ENCODE measurements around the gene CES2.
"Not testable (repeated sequence)": the region's sequence is repeated elsewhere in the genome, so short reads cannot be mapped to it uniquely, and the experiment has no call there.

CES2 gene

GRCh38 chr16:66964049-66964448 is 28.7 kb downstream of the CES2 start:
- no peak overlapping the region for H3K4me3 Mint-ChIP-seq
- no peaks in the 10 kb centered on the region for H3K9me3 Mint-ChIP-seq
- H3K36me3 Mint-ChIP-seq (ENCODE audit: low read depth), result peaks cover 8% of the 10 kb centered on the region
- TF ChIP-seq, protein P1, sequence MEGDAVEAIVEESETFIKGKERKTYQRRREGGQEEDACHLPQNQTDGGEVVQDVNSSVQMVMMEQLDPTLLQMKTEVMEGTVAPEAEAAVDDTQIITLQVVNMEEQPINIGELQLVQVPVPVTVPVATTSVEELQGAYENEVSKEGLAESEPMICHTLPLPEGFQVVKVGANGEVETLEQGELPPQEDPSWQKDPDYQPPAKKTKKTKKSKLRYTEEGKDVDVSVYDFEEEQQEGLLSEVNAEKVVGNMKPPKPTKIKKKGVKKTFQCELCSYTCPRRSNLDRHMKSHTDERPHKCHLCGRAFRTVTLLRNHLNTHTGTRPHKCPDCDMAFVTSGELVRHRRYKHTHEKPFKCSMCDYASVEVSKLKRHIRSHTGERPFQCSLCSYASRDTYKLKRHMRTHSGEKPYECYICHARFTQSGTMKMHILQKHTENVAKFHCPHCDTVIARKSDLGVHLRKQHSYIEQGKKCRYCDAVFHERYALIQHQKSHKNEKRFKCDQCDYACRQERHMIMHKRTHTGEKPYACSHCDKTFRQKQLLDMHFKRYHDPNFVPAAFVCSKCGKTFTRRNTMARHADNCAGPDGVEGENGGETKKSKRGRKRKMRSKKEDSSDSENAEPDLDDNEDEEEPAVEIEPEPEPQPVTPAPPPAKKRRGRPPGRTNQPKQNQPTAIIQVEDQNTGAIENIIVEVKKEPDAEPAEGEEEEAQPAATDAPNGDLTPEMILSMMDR (IDR thresholded peaks at IDR 0.05), result no peak
- H3K27me3 Mint-ChIP-seq (ENCODE audit: low read depth, poor library complexity), result peaks cover 26% of the 10 kb centered on the region
- no peak for DNase-seq
- peaks cover 14% of the 10 kb centered on the region for H3K4me1 Mint-ChIP-seq
- no peak overlapping the region for H3K27ac Mint-ChIP-seq

GRCh38 chr16:66968847-66969246 is 33.5 kb downstream of the CES2 start:
- Mint-ChIP-seq H3K4me1 (peaks cover 7% of the 10 kb centered on the region), H3K27ac (no peak overlapping the region), H3K27me3 (ENCODE audit: low read depth, poor library complexity) (peaks cover 19% of the 10 kb centered on the region), H3K9me3 (no peaks in the 10 kb centered on the region), H3K4me3 (no peak overlapping the region), H3K36me3 (ENCODE audit: low read depth) (peaks cover 8% of the 10 kb centered on the region)
- TF ChIP-seq, protein P1 (IDR thresholded peaks at IDR 0.05), result no peak
- no peak for DNase-seq

DNA sequence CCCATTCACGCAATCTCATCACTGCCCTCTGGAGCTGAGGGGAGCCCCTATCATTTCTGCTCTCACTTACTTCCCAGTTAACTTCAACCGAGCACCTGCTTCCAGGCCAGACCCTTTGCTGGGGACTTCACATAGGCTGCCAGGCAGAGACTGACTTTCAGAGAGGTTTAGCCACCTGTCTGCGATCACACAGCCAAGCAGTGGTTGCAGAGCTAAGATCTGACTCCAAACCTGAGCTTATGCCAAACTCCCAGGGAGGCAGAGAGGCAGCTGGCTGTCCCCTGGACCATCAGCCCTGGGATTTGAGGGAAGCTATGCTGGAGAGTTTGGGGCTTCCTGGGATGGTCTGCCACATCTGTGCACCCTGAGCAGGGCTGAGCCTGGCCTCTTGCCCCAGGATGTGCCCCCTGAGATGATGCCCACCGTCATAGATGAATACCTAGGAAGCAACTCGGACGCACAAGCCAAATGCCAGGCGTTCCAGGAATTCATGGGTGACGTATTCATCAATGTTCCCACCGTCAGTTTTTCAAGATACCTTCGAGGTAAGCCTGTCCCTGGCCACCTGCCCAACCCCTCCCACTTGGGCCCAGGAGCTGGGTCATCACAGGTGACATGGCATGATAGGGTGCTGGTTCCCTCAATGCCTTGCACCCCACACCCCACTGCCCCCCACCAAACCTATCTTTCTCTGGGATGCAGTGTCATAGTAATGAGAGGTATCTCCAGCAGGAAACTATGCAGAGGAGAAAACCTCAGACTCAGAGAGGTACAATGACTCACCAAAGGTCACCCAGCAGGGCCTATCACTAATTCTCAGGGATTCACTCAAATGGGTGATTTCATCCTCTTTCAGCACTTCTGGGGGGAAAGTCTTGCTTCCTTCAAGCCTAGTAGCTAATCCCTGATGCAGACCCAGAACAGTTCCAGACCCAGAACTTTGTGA is 35.7 kb downstream of the CES2 start:
- peaks cover 6% of the 10 kb centered on the region for H3K9me3 Mint-ChIP-seq
- H3K27me3 Mint-ChIP-seq (ENCODE audit: low read depth, poor library complexity), result peaks cover 10% of the 10 kb centered on the region
- H3K4me1 Mint-ChIP-seq, result peaks cover 22% of the 10 kb centered on the region
- TF ChIP-seq, protein P1 (IDR thresholded peaks at IDR 0.05), result no peak
- H3K36me3 Mint-ChIP-seq (ENCODE audit: low read depth), result peaks cover 8% of the 10 kb centered on the region
- no peak overlapping the region for H3K4me3 Mint-ChIP-seq
- no peak for DNase-seq
- no peak overlapping the region for H3K27ac Mint-ChIP-seq

DNA sequence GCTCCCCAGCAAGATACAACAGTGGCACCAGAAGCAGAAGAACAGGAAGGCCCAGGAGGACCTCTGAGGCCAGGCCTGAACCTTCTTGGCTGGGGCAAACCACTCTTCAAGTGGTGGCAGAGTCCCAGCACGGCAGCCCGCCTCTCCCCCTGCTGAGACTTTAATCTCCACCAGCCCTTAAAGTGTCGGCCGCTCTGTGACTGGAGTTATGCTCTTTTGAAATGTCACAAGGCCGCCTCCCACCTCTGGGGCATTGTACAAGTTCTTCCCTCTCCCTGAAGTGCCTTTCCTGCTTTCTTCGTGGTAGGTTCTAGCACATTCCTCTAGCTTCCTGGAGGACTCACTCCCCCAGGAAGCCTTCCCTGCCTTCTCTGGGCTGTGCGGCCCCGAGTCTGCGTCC is 37.7 kb downstream of the CES2 start:
- Mint-ChIP-seq H3K27ac (peak overlapping the region; percentile 75), H3K4me3 (no peak overlapping the region), H3K9me3 (peaks cover 6% of the 10 kb centered on the region), H3K36me3 (ENCODE audit: low read depth) (peaks cover 1% of the 10 kb centered on the region), H3K4me1 (peaks cover 39% of the 10 kb centered on the region), H3K27me3 (ENCODE audit: low read depth, poor library complexity) (peaks cover 6% of the 10 kb centered on the region)
- no peak for DNase-seq
- TF ChIP-seq, protein P1 (IDR thresholded peaks at IDR 0.05), result no peak

DNA sequence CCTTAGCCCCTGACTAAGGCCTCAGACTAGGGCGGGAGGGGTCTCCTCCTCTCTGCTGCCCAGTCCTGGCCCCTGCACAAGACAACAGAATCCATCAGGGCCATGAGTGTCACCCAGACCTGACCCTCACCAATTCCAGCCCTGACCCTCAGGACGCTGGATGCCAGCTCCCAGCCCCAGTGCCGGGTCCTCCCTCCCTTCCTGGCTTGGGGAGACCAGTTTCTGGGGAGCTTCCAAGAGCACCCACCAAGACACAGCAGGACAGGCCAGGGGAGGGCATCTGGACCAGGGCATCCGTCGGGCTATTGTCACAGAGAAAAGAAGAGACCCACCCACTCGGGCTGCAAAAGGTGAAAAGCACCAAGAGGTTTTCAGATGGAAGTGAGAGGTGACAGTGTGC is 38.4 kb downstream of the CES2 start:
- Mint-ChIP-seq H3K4me1 (peaks cover 39% of the 10 kb centered on the region), H3K36me3 (ENCODE audit: low read depth) (no peaks in the 10 kb centered on the region), H3K4me3 (no peak overlapping the region), H3K27ac (no peak overlapping the region), H3K9me3 (peaks cover 6% of the 10 kb centered on the region), H3K27me3 (ENCODE audit: low read depth, poor library complexity) (peaks cover 6% of the 10 kb centered on the region)
- DNase-seq, result no peak
- TF ChIP-seq, protein P1 (IDR thresholded peaks at IDR 0.05), result no peak

DNA sequence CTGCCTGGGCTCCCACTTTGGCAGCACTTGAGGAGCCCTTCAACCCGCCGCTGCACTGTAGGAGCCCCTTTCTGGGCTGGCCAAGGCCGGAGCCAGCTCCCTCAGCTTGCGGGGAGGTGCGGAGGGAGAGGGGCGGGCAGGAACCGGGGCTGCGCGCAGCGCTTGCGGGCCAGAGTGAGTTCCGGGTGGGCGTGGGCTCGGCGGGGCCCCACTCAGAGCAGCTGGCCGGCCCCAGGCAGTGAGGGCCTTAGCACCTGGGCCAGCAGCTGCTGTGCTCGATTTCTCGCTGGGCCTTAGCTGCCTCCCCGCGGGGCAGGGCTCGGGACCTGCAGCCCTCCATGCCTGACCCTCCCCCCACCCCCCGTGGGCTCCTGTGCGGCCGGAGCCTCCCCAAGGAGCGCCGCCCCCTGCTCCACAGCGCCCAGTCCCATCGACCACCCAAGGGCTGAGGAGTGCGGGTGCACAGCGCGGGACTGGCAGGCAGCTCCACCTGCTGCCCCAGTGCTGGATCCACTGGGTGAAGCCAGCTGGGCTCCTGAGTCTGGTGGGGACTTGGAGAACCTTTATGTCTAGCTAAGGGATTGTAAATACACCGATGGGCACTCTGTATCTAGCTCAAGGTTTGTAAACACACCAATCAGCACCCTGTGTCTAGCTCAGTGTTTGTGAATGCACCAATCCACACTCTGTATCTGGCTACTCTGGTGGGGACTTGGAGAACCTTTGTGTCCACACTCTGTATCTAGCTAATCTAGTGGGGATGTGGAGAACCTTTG is 39.0 kb downstream of the CES2 start:
- H3K36me3 Mint-ChIP-seq (ENCODE audit: low read depth); DNase-seq; H3K27ac Mint-ChIP-seq; H3K9me3 Mint-ChIP-seq; H3K4me3 Mint-ChIP-seq; H3K27me3 Mint-ChIP-seq (ENCODE audit: low read depth, poor library complexity): not testable (repeated sequence)
- peaks cover 45% of the 10 kb centered on the region for H3K4me1 Mint-ChIP-seq

GRCh38 chr16:66974932-66975246 is 39.6 kb downstream of the CES2 start:
- H3K27ac Mint-ChIP-seq, result peak overlapping the region; percentile 51
- H3K4me3 Mint-ChIP-seq, result peak overlapping the region; percentile 31
- DNase-seq, result peak; percentile 33
- H3K27me3 Mint-ChIP-seq (ENCODE audit: low read depth, poor library complexity); H3K36me3 Mint-ChIP-seq (ENCODE audit: low read depth); H3K9me3 Mint-ChIP-seq: not testable (repeated sequence)
- peaks cover 46% of the 10 kb centered on the region for H3K4me1 Mint-ChIP-seq
